ENCODE measurements around the gene OTULIN.

- no peak for TF ChIP-seq CTCF (IDR thresholded peaks at IDR 0.05)
- no peak for TF ChIP-seq POLR2A (IDR thresholded peaks at IDR 0.05)
Observed at GRCh38 chr5:14663734-14664269, 716 bp upstream of the OTULIN start.
